Fibroblast of mammary gland (primary cell): Measurements from ENCODE around the gene TEX36.
"Not testable (repeated sequence)": the region's sequence is repeated elsewhere in the genome, so short reads cannot be mapped to it uniquely, and the experiment has no call there.

Experiments
- DNase-seq: peaks from one replicate; pipeline ENCODE4 v3.0.0-alpha.2; 2010; ENCODE audit warnings: low read depth
- H3K4me3 ChIP-seq: 2 replicates; pipeline ENCODE4 v1.5.1; 2011; ENCODE audit warnings: low read depth, mild to moderate bottlenecking, low read length, moderate library complexity; ENCODE audit not compliant: control insufficient read depth
- CTCF ChIP-seq: conservative IDR thresholded peaks from 2 replicates; pipeline ENCODE4 v1.5.1; 2011; ENCODE audit warnings: low read depth, low read length, inconsistent platforms; ENCODE audit not compliant: control insufficient read depth, insufficient read depth

The TEX36 gene

GRCh38 chr10:125625586-125625985 lies 57.4 kb downstream of the TEX36 start:
- no peak overlapping the region for H3K4me3 ChIP-seq
- no peak for TF ChIP-seq CTCF
- no peak for DNase-seq

- no peak for TF ChIP-seq CTCF
- no peak overlapping the region for H3K4me3 ChIP-seq
- DNase-seq = no peak
Measured at GRCh38 chr10:125624800-125625199, 58.2 kb downstream of the TEX36 start.

GRCh38 chr10:125621052-125621451 lies 61.9 kb downstream of the TEX36 start:
- H3K4me3 ChIP-seq = no peak overlapping the region
- no peak for TF ChIP-seq CTCF
- no peak for DNase-seq

GRCh38 chr10:125620401-125620800 lies 62.6 kb downstream of the TEX36 start:
- H3K4me3 ChIP-seq = no peak overlapping the region
- DNase-seq = no peak
- TF ChIP-seq CTCF = no peak

GRCh38 chr10:125613062-125613461 lies 69.9 kb downstream of the TEX36 start:
- not testable (repeated sequence) for H3K4me3 ChIP-seq, DNase-seq

- no peak overlapping the region for H3K4me3 ChIP-seq
- TF ChIP-seq CTCF = no peak
- DNase-seq = no peak
Measured at GRCh38 chr10:125611756-125612155, 71.2 kb downstream of the TEX36 start.

- no peak for TF ChIP-seq CTCF
- H3K4me3 ChIP-seq = no peak overlapping the region
- DNase-seq = no peak
Measured at GRCh38 chr10:125611216-125611615, 71.7 kb downstream of the TEX36 start.
